Activated CD4-positive, alpha-beta T cell treated with anti-CD3 and anti-CD28 coated beads, Interleukin-2, amount 10 ng/mL, durations not matched to agents 24 days and 14 days (primary cell): Measurements from ENCODE around the gene METRNL. TPM values are rescaled to one million over a fixed set of nuclear protein-coding genes. Genes with fewer than 3 reads are reported as not detected.
A peak's percentile ranks its signal among the peaks of the same experiment; 100 is the strongest.

Source experiments
- DNase-seq: peaks from one replicate; pipeline ENCODE4 v3.0.0; 2022
- H3K27ac Mint-ChIP-seq: one replicate; pipeline ENCODE4 v1.8.0; 2022; ENCODE audit warnings: mild to moderate bottlenecking, mixed read lengths
- H3K27me3 Mint-ChIP-seq: one replicate; pipeline ENCODE4 v1.8.0; 2022; ENCODE audit warnings: mixed read lengths
- H3K36me3 Mint-ChIP-seq: one replicate; pipeline ENCODE4 v1.8.0; 2022; ENCODE audit warnings: low read depth, mild to moderate bottlenecking, mixed read lengths
- H3K4me1 Mint-ChIP-seq: one replicate; pipeline ENCODE4 v1.8.0; 2021; ENCODE audit warnings: mixed read lengths
- H3K4me3 Mint-ChIP-seq: one replicate; pipeline ENCODE4 v1.8.0; 2022; ENCODE audit warnings: mild to moderate bottlenecking, moderate library complexity, mixed read lengths
- H3K9me3 Mint-ChIP-seq: one replicate; pipeline ENCODE4 v1.8.0; 2021; ENCODE audit warnings: mixed read lengths
- intact Hi-C: fragments of 100-400 bp; cut with micrococcal nuclease; formaldehyde crosslinking; loops from one replicate; pipeline ENCODE4 v1.15.1; 2023
- total RNA-seq: library from RNA; stranded (reverse); gene quantifications from 2 replicates; pipeline ENCODE4 v1.2.3, GENCODE V29; 2022

Gene METRNL
- total RNA-seq, 1 donor from 2014 or later = 19.6 TPM

- Mint-ChIP-seq H3K36me3 (no peaks in the 10 kb centered on the region), H3K9me3 (no peaks in the 10 kb centered on the region), H3K4me3 (no peak overlapping the region), H3K27me3 (no peaks in the 10 kb centered on the region), H3K27ac (no peak overlapping the region), H3K4me1 (peaks cover 7% of the 10 kb centered on the region)
- intact Hi-C loops = no loop called here
- DNase-seq = no peak
Observed at GRCh38 chr17:83055911-83056582, 23.4 kb upstream of the METRNL start.

- no peak for DNase-seq
- no peaks in the 10 kb centered on the region for H3K9me3 Mint-ChIP-seq
- peaks cover 3% of the 10 kb centered on the region for H3K27me3 Mint-ChIP-seq
- no peak overlapping the region for H3K4me3 Mint-ChIP-seq
- no peaks in the 10 kb centered on the region for H3K36me3 Mint-ChIP-seq
- intact Hi-C loops = no loop called here
- no peak overlapping the region for H3K27ac Mint-ChIP-seq
- peaks cover 7% of the 10 kb centered on the region for H3K4me1 Mint-ChIP-seq
Observed at GRCh38 chr17:83056583-83057396, 22.6 kb upstream of the METRNL start.

- Mint-ChIP-seq H3K4me3 (no peak overlapping the region), H3K27me3 (peaks cover 3% of the 10 kb centered on the region), H3K4me1 (peaks cover 6% of the 10 kb centered on the region), H3K27ac (no peak overlapping the region), H3K9me3 (no peaks in the 10 kb centered on the region), H3K36me3 (no peaks in the 10 kb centered on the region)
- peak; percentile 51 for DNase-seq
- intact Hi-C loops = no loop called here
Observed at GRCh38 chr17:83057397-83057761, 22.0 kb upstream of the METRNL start.

GRCh38 chr17:83057793-83058265 is 21.6 kb upstream of the METRNL start:
- Mint-ChIP-seq H3K36me3 (no peaks in the 10 kb centered on the region), H3K27me3 (peaks cover 3% of the 10 kb centered on the region), H3K4me3 (no peak overlapping the region), H3K27ac (no peak overlapping the region), H3K9me3 (no peaks in the 10 kb centered on the region), H3K4me1 (peaks cover 6% of the 10 kb centered on the region)
- no peak for DNase-seq
- intact Hi-C loops = no loop called here

GRCh38 chr17:83058266-83058798 is 21.1 kb upstream of the METRNL start:
- Mint-ChIP-seq H3K27me3 (peaks cover 3% of the 10 kb centered on the region), H3K9me3 (no peaks in the 10 kb centered on the region), H3K27ac (peak overlapping the region; percentile 17), H3K4me3 (no peak overlapping the region), H3K36me3 (no peaks in the 10 kb centered on the region), H3K4me1 (peaks cover 4% of the 10 kb centered on the region)
- intact Hi-C loops = no loop called here
- peak; percentile 45 for DNase-seq

GRCh38 chr17:83061586-83061985 is 17.8 kb upstream of the METRNL start:
- Mint-ChIP-seq H3K4me1 (no peaks in the 10 kb centered on the region), H3K9me3 (no peaks in the 10 kb centered on the region), H3K36me3 (no peaks in the 10 kb centered on the region), H3K27ac (no peak overlapping the region), H3K4me3 (no peak overlapping the region), H3K27me3 (peaks cover 3% of the 10 kb centered on the region)
- intact Hi-C loops = no loop called here
- no peak for DNase-seq

GRCh38 chr17:83062011-83062817 is 17.2 kb upstream of the METRNL start:
- Mint-ChIP-seq H3K36me3 (no peaks in the 10 kb centered on the region), H3K27ac (no peak overlapping the region), H3K27me3 (peaks cover 3% of the 10 kb centered on the region), H3K4me1 (no peaks in the 10 kb centered on the region), H3K4me3 (no peak overlapping the region), H3K9me3 (no peaks in the 10 kb centered on the region)
- intact Hi-C loops = no loop called here
- no peak for DNase-seq

GRCh38 chr17:83062818-83063671 is 16.4 kb upstream of the METRNL start:
- H3K4me3 Mint-ChIP-seq = no peak overlapping the region
- no peak overlapping the region for H3K27ac Mint-ChIP-seq
- no peaks in the 10 kb centered on the region for H3K36me3 Mint-ChIP-seq
- no peak for DNase-seq
- peaks cover 3% of the 10 kb centered on the region for H3K27me3 Mint-ChIP-seq
- intact Hi-C loops = no loop called here
- H3K9me3 Mint-ChIP-seq = no peaks in the 10 kb centered on the region
- peaks cover 2% of the 10 kb centered on the region for H3K4me1 Mint-ChIP-seq

GRCh38 chr17:83064021-83064731 is 15.2 kb upstream of the METRNL start:
- DNase-seq = no peak
- no peaks in the 10 kb centered on the region for H3K36me3 Mint-ChIP-seq
- peaks cover 5% of the 10 kb centered on the region for H3K4me1 Mint-ChIP-seq
- no peak overlapping the region for H3K27ac Mint-ChIP-seq
- no peaks in the 10 kb centered on the region for H3K9me3 Mint-ChIP-seq
- peaks cover 3% of the 10 kb centered on the region for H3K27me3 Mint-ChIP-seq
- no peak overlapping the region for H3K4me3 Mint-ChIP-seq
- intact Hi-C loops = no loop called here

- H3K27me3 Mint-ChIP-seq = peaks cover 3% of the 10 kb centered on the region
- H3K4me3 Mint-ChIP-seq = no peak overlapping the region
- peaks cover 8% of the 10 kb centered on the region for H3K4me1 Mint-ChIP-seq
- no peak for DNase-seq
- H3K36me3 Mint-ChIP-seq = no peaks in the 10 kb centered on the region
- no peaks in the 10 kb centered on the region for H3K9me3 Mint-ChIP-seq
- H3K27ac Mint-ChIP-seq = no peak overlapping the region
- intact Hi-C loops = no loop called here
Observed at GRCh38 chr17:83064732-83065659, 14.4 kb upstream of the METRNL start.

- Mint-ChIP-seq H3K4me3 (no peak overlapping the region), H3K4me1 (peaks cover 14% of the 10 kb centered on the region), H3K9me3 (no peaks in the 10 kb centered on the region), H3K36me3 (no peaks in the 10 kb centered on the region), H3K27ac (no peak overlapping the region), H3K27me3 (peaks cover 3% of the 10 kb centered on the region)
- intact Hi-C loops = no loop called here
- no peak for DNase-seq
Observed at GRCh38 chr17:83065660-83066542, 13.5 kb upstream of the METRNL start.
